ENCODE measurements around the gene GUCA1A.

The GUCA1A gene

GRCh38 chr6:42220807-42221206 lies 47.6 kb downstream of the GUCA1A start:
- CTCF ChIA-PET: no interaction called here
- Mint-ChIP-seq H3K4me1 (peaks cover 24% of the 10 kb centered on the region), H3K27me3 (no peaks in the 10 kb centered on the region), H3K27ac (no peak overlapping the region), H3K4me3 (no peak overlapping the region), H3K9me3 (no peaks in the 10 kb centered on the region), H3K36me3 (peaks cover 4% of the 10 kb centered on the region)
- DNase-seq: no peak

DNA sequence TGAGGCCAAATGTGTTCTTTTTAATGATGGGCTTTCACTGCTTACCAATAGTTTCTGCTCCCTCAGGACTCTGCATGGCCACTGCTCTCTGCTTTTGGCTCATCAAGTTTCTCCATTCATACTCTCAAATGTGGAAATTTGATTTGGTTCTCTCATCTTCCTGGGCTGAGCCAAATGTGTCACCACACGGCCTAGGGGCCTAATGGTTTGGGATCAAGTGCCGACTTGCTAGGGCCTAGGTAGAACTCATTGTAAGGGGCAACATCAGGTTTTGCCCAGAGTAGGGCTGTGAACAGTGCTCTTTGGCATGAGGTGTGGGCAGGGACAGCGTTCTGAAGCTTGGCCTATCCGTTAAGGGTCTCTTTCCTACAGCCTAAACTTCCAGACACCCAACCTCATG lies 48.4 kb downstream of the GUCA1A start:
- peaks cover 18% of the 10 kb centered on the region for H3K4me1 Mint-ChIP-seq
- H3K27me3 Mint-ChIP-seq: no peaks in the 10 kb centered on the region
- DNase-seq: no peak
- H3K36me3 Mint-ChIP-seq: peaks cover 4% of the 10 kb centered on the region
- H3K4me3 Mint-ChIP-seq: no peak overlapping the region
- no peak overlapping the region for H3K27ac Mint-ChIP-seq
- CTCF ChIA-PET: no interaction called here
- H3K9me3 Mint-ChIP-seq: no peaks in the 10 kb centered on the region

GRCh38 chr6:42222448-42222847 lies 49.3 kb downstream of the GUCA1A start:
- peaks cover 3% of the 10 kb centered on the region for H3K36me3 Mint-ChIP-seq
- H3K4me3 Mint-ChIP-seq: no peak overlapping the region
- peaks cover 13% of the 10 kb centered on the region for H3K4me1 Mint-ChIP-seq
- H3K27me3 Mint-ChIP-seq: no peaks in the 10 kb centered on the region
- H3K9me3 Mint-ChIP-seq: no peaks in the 10 kb centered on the region
- H3K27ac Mint-ChIP-seq: no peak overlapping the region
- DNase-seq: no peak
- CTCF ChIA-PET: no interaction called here

GRCh38 chr6:42224222-42225028 lies 51.3 kb downstream of the GUCA1A start:
- CTCF ChIA-PET: no interaction called here
- no peak for DNase-seq
- Mint-ChIP-seq H3K4me3 (no peak overlapping the region), H3K9me3 (no peaks in the 10 kb centered on the region), H3K27ac (no peak overlapping the region), H3K4me1 (peaks cover 5% of the 10 kb centered on the region), H3K36me3 (peaks cover 6% of the 10 kb centered on the region), H3K27me3 (no peaks in the 10 kb centered on the region)

- CTCF ChIA-PET: no interaction called here
- Mint-ChIP-seq H3K27ac (no peak overlapping the region), H3K27me3 (no peaks in the 10 kb centered on the region), H3K4me3 (no peak overlapping the region), H3K9me3 (no peaks in the 10 kb centered on the region), H3K36me3 (peaks cover 6% of the 10 kb centered on the region), H3K4me1 (peaks cover 5% of the 10 kb centered on the region)
- no peak for DNase-seq
Observed at GRCh38 chr6:42225029-42225339, 51.8 kb downstream of the GUCA1A start.

DNA sequence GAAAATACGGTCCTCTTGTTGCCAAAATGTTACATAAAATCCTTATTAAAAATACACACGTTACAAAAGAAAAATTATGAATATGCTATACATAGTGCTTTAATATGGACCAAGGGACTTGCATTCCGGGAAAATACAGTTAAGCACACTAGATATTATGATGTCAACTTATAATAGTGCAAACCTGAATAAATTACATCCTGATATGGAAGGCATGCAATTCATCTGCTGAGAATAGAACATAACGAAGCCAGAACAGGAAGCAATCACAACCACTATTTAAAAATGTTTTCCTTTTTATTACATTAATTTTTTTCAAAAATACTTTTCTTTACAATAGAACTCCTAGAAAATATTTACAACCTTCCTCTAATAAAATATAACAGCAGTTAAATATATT lies 52.3 kb downstream of the GUCA1A start:
- H3K27ac Mint-ChIP-seq: no peak overlapping the region
- no peaks in the 10 kb centered on the region for H3K27me3 Mint-ChIP-seq
- peaks cover 5% of the 10 kb centered on the region for H3K4me1 Mint-ChIP-seq
- no peak overlapping the region for H3K4me3 Mint-ChIP-seq
- H3K9me3 Mint-ChIP-seq: no peaks in the 10 kb centered on the region
- peaks cover 6% of the 10 kb centered on the region for H3K36me3 Mint-ChIP-seq
- CTCF ChIA-PET: no interaction called here
- DNase-seq: no peak

DNA sequence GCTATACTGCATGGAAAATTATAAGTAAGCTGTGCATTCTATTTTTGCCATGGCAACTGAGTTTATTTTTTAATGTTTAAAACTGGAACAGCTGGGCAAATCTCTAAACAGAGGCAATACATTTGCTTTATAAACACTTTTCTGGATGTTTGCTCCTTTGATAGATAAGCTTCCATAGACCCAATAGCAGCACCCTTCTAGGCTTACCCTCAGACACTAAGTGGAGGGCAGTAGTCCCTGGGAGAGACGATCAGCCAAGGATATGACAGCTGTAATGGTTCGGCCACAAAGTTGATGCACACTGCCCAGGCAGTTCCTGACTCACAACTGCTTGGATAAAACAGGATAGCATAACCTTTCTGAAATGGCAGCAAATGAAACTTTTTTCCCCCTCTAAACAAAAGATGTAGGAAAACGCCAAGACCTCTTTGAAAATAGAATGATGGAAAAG lies 53.0 kb downstream of the GUCA1A start:
- Mint-ChIP-seq H3K4me3 (no peak overlapping the region), H3K9me3 (no peaks in the 10 kb centered on the region), H3K36me3 (peaks cover 6% of the 10 kb centered on the region), H3K27ac (no peak overlapping the region), H3K4me1 (peaks cover 5% of the 10 kb centered on the region), H3K27me3 (no peaks in the 10 kb centered on the region)
- CTCF ChIA-PET: no interaction called here
- DNase-seq: no peak

DNA sequence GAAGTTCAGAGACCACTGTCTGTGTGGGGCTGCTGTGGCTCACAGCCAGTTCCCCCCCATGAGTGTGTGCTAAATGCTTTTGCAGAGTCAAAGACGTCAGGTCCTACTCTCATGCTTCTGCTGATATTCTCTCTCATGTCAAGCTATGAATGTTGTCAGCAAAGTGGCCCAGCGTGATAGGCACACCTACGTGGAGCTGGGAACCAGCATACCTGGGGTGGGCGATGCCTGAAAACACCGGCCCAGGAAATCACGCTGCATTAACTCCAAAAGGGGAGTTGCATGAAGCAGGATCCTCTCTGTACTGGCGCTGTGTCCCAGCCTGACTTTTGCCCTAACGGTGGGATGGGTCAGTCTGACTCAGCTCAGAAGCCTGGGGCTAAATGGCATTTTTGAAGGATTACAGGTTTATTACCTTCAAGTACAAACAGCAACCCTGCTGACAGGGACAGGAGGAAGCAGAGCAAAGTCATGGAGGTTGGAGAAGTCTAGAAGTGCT lies 53.5 kb downstream of the GUCA1A start:
- no peak for DNase-seq
- CTCF ChIA-PET: interaction anchor here (1.3 kb wide), 2 partner anchors 123 to 322 kb away, joined by 3 to 5 read pairs; no protein-coding TSS in a partner anchor
- H3K4me1 Mint-ChIP-seq: peaks cover 5% of the 10 kb centered on the region
- no peaks in the 10 kb centered on the region for H3K9me3 Mint-ChIP-seq
- no peaks in the 10 kb centered on the region for H3K27me3 Mint-ChIP-seq
- no peak overlapping the region for H3K27ac Mint-ChIP-seq
- H3K36me3 Mint-ChIP-seq: peaks cover 6% of the 10 kb centered on the region
- H3K4me3 Mint-ChIP-seq: no peak overlapping the region

DNA sequence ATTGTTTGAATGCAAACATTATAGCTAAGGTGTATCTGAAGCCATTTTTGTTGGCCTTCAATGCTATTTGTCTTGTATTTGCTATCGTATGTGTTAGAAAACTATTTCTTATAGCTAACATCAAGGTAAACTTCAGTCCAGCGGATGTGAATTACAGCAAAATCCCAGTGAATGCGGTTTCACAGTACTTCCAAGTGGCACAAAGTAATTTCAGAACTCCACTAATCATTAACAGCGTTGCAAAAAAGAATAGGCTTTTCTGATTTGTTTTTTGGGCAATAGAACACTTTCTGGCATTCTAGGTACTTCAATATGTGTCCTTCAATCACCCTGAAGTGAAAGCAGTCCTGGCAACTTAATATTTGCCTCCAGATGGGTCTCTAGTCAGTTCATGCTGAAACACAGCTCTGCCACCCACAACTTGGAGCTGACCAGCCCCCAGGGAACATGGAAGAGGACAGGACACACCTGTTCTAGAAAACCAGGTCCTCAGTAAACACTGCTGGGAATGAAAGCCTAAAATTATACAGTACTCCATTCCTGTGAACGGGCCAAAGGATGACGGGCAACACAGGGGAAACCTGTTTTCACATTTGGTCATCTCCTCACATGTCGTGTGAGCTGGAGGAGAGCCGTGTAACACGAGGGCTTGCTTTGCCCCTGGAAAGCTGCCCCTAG lies 54.1 kb downstream of the GUCA1A start:
- no peak for DNase-seq
- Mint-ChIP-seq H3K36me3 (peaks cover 9% of the 10 kb centered on the region), H3K4me1 (peaks cover 5% of the 10 kb centered on the region), H3K27ac (no peak overlapping the region), H3K27me3 (no peaks in the 10 kb centered on the region), H3K4me3 (no peak overlapping the region), H3K9me3 (no peaks in the 10 kb centered on the region)
- CTCF ChIA-PET: interaction anchor here (1.3 to 1.4 kb wide), 3 partner anchors 10 to 321 kb away, joined by 3 to 5 read pairs (median 4); no protein-coding TSS in a partner anchor

DNA sequence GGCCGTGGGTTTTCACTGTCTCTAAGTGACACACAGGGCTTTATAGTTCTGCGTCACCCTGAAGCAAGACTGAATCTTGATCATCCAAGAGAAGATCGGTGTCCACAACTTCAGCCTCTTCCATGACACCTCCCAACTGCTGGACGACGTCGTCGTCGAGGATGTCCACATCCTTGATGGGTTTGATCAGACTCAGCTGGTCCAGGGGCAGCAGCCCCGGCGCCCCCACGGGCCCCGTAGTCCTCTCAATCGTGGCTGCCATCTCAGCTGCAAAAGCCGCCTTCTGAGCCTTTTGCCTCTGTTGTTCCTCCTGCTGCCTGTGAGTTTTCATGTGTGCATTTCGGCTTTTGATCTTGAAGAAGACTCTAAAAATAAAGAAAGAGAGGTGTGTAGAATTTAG lies 55.1 kb downstream of the GUCA1A start:
- H3K4me1 Mint-ChIP-seq: peaks cover 5% of the 10 kb centered on the region
- H3K4me3 Mint-ChIP-seq: no peak overlapping the region
- no peaks in the 10 kb centered on the region for H3K27me3 Mint-ChIP-seq
- peaks cover 9% of the 10 kb centered on the region for H3K36me3 Mint-ChIP-seq
- H3K9me3 Mint-ChIP-seq: no peaks in the 10 kb centered on the region
- no peak for DNase-seq
- CTCF ChIA-PET: interaction anchor here (1.3 to 1.4 kb wide), 2 partner anchors 11 to 320 kb away, joined by 4 to 5 read pairs; no protein-coding TSS in a partner anchor
- H3K27ac Mint-ChIP-seq: no peak overlapping the region
